HepG2 (cell line): ENCODE measurements around the gene LRPAP1. TPM values are rescaled to one million over a fixed set of nuclear protein-coding genes. Genes with fewer than 3 reads are reported as not detected.

Experiments used
- NR1H2 ChIP-seq: sonication (generic); formaldehyde crosslinking; IDR thresholded peaks from 2 replicates; pipeline ENCODE4 v1.8.1; 2022; ENCODE audit warnings: low read depth, missing genetic modification reagents, borderline replicate concordance
- SIX1 ChIP-seq: sonication (generic); formaldehyde crosslinking; IDR thresholded peaks from 2 replicates; pipeline ENCODE4 v1.4.0; 2020; ENCODE audit warnings: missing genetic modification reagents, borderline replicate concordance
- ZNF598 ChIP-seq: sonication (generic); formaldehyde crosslinking; IDR thresholded peaks from 2 replicates; pipeline ENCODE4 v1.5.1; 2020; ENCODE audit warnings: mild to moderate bottlenecking, missing genetic modification reagents, borderline replicate concordance
- polyA plus RNA-seq, 8 experiments: library from polyadenylated mRNA; depleted of rRNA in 3 of 8; stranded (reverse) in 7 of 8; unstranded in 1 of 8; fragments of >200 nt; fragmentation: Illumina TruSeq in 4 of 8; extraction: Trizol in 4 of 8; gene quantifications; 2 replicates each; pipeline versions ENCODE4 v1.2.1 to v1.2.3, GENCODE V29; 2011 to 2016; ENCODE audit warnings: low read depth in 4 of 8, missing spikeins in 1 of 8, mixed read lengths in 1 of 8; ENCODE audit not compliant: insufficient read depth in 1 of 8
- total RNA-seq, 5 experiments: library from RNA; depleted of rRNA; stranded (reverse); fragments of >200 nt; fragmentation: Illumina TruSeq; extraction: Trizol; gene quantifications; 2 replicates each; pipeline ENCODE4 v1.2.3, GENCODE V29; 2016; ENCODE audit warnings: low read depth in 1 of 5
- TF ChIP-seq, protein P1 (sequence below): sonication (generic); formaldehyde crosslinking; IDR thresholded peaks from 2 replicates; pipeline ENCODE4 v1.5.0; 2020; ENCODE audit warnings: mild to moderate bottlenecking, missing genetic modification reagents, borderline replicate concordance

LRPAP1 gene
- total and polyA plus RNA-seq, 2 of the 13 experiments (the other 11 are each of a cell fraction or from before 2014, with no cell fraction given) = 153 to 191 TPM

- TF ChIP-seq, protein P1, sequence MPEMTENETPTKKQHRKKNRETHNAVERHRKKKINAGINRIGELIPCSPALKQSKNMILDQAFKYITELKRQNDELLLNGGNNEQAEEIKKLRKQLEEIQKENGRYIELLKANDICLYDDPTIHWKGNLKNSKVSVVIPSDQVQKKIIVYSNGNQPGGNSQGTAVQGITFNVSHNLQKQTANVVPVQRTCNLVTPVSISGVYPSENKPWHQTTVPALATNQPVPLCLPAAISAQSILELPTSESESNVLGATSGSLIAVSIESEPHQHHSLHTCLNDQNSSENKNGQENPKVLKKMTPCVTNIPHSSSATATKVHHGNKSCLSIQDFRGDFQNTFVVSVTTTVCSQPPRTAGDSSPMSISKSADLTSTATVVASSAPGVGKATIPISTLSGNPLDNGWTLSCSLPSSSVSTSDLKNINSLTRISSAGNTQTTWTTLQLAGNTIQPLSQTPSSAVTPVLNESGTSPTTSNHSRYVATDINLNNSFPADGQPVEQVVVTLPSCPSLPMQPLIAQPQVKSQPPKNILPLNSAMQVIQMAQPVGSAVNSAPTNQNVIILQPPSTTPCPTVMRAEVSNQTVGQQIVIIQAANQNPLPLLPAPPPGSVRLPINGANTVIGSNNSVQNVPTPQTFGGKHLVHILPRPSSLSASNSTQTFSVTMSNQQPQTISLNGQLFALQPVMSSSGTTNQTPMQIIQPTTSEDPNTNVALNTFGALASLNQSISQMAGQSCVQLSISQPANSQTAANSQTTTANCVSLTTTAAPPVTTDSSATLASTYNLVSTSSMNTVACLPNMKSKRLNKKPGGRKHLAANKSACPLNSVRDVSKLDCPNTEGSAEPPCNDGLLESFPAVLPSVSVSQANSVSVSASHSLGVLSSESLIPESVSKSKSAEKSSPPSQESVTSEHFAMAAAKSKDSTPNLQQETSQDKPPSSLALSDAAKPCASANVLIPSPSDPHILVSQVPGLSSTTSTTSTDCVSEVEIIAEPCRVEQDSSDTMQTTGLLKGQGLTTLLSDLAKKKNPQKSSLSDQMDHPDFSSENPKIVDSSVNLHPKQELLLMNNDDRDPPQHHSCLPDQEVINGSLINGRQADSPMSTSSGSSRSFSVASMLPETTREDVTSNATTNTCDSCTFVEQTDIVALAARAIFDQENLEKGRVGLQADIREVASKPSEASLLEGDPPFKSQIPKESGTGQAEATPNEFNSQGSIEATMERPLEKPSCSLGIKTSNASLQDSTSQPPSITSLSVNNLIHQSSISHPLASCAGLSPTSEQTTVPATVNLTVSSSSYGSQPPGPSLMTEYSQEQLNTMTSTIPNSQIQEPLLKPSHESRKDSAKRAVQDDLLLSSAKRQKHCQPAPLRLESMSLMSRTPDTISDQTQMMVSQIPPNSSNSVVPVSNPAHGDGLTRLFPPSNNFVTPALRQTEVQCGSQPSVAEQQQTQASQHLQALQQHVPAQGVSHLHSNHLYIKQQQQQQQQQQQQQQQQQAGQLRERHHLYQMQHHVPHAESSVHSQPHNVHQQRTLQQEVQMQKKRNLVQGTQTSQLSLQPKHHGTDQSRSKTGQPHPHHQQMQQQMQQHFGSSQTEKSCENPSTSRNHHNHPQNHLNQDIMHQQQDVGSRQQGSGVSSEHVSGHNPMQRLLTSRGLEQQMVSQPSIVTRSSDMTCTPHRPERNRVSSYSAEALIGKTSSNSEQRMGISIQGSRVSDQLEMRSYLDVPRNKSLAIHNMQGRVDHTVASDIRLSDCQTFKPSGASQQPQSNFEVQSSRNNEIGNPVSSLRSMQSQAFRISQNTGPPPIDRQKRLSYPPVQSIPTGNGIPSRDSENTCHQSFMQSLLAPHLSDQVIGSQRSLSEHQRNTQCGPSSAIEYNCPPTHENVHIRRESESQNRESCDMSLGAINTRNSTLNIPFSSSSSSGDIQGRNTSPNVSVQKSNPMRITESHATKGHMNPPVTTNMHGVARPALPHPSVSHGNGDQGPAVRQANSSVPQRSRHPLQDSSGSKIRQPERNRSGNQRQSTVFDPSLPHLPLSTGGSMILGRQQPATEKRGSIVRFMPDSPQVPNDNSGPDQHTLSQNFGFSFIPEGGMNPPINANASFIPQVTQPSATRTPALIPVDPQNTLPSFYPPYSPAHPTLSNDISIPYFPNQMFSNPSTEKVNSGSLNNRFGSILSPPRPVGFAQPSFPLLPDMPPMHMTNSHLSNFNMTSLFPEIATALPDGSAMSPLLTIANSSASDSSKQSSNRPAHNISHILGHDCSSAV (CRISPR knock-in tag) = no peak
- no peak for TF ChIP-seq NR1H2
- no peak for TF ChIP-seq SIX1 (CRISPR knock-in tag)
- TF ChIP-seq ZNF598 (CRISPR knock-in tag) = no peak
Measured at GRCh38 chr4:3515646-3516045, 16.6 kb downstream of the LRPAP1 start (continued).
